ENCODE measurements around the gene RAB4B.
"Not testable (repeated sequence)": the region's sequence is repeated elsewhere in the genome, so short reads cannot be mapped to it uniquely, and the experiment has no call there.

Gene RAB4B

GRCh38 chr19:40803857-40804782, 26.1 kb downstream of the RAB4B start:
- no peak for DNase-seq (ENCODE audit: low read depth)

GRCh38 chr19:40804783-40805242, 26.8 kb downstream of the RAB4B start:
- DNase-seq (ENCODE audit: low read depth): no peak

GRCh38 chr19:40805258-40805868, 27.3 kb downstream of the RAB4B start:
- DNase-seq (ENCODE audit: low read depth): no peak

GRCh38 chr19:40806423-40807146, 28.5 kb downstream of the RAB4B start:
- peak; percentile 77 for DNase-seq (ENCODE audit: low read depth)

- no peak for DNase-seq (ENCODE audit: low read depth)
Measured at GRCh38 chr19:40807147-40808020, 29.3 kb downstream of the RAB4B start.

GRCh38 chr19:40808021-40808325, 29.9 kb downstream of the RAB4B start:
- no peak for DNase-seq (ENCODE audit: low read depth)

GRCh38 chr19:40808497-40808896, 30.4 kb downstream of the RAB4B start:
- no peak for DNase-seq (ENCODE audit: low read depth)

GRCh38 chr19:40809358-40810086, 31.5 kb downstream of the RAB4B start:
- no peak for DNase-seq (ENCODE audit: low read depth)

GRCh38 chr19:40810160-40810559, 32.1 kb downstream of the RAB4B start:
- no peak for DNase-seq (ENCODE audit: low read depth)

GRCh38 chr19:40810649-40811408, 32.8 kb downstream of the RAB4B start:
- DNase-seq (ENCODE audit: low read depth): not testable (repeated sequence)

- no peak for DNase-seq (ENCODE audit: low read depth)
Measured at GRCh38 chr19:40811478-40812341, 33.7 kb downstream of the RAB4B start.

GRCh38 chr19:40812571-40812970, 34.5 kb downstream of the RAB4B start:
- not testable (repeated sequence) for DNase-seq (ENCODE audit: low read depth)

GRCh38 chr19:40813182-40813581, 35.1 kb downstream of the RAB4B start:
- DNase-seq (ENCODE audit: low read depth): no peak

GRCh38 chr19:40815223-40815622, 37.2 kb downstream of the RAB4B start:
- DNase-seq (ENCODE audit: low read depth): no peak

- DNase-seq (ENCODE audit: low read depth): not testable (repeated sequence)
Measured at GRCh38 chr19:40818480-40819399, 40.7 kb downstream of the RAB4B start.

- DNase-seq (ENCODE audit: low read depth): not testable (repeated sequence)
Measured at GRCh38 chr19:40819479-40820234, 41.6 kb downstream of the RAB4B start.

- DNase-seq (ENCODE audit: low read depth): no peak
Measured at GRCh38 chr19:40822161-40822560, 44.1 kb downstream of the RAB4B start.
